ENCODE measurements around the gene BCL11A. TPM values are rescaled to one million over a fixed set of nuclear protein-coding genes. Genes with fewer than 3 reads are reported as not detected.

The BCL11A gene
- total RNA-seq, 3 donors from 2014 or later (not counting 1 experiment from before 2014, with no cell fraction given): 2.6 to 3.5 (median 3.0) TPM

GRCh38 chr2:60429681-60430080 is 123.8 kb downstream of the BCL11A start:
- no peak overlapping the region for H3K27ac ChIP-seq (ENCODE audit: low read length)
- WGBS (ENCODE audit: insufficient coverage): 83% methylated on average over 4 of the region's 4 CpGs

GRCh38 chr2:60426880-60427279 is 126.6 kb downstream of the BCL11A start:
- Histone ChIP-seq H3K4me1 (ENCODE audit: control insufficient read depth, insufficient read depth, low read length) (peaks cover 2% of the 10 kb centered on the region), H3K4me3 (ENCODE audit: low read length) (no peak overlapping the region), H3K27me3 (ENCODE audit: control insufficient read depth, insufficient read depth, low read length) (no peaks in the 10 kb centered on the region), H3K27ac (ENCODE audit: low read length) (no peak overlapping the region), H3K36me3 (ENCODE audit: control insufficient read depth, insufficient read depth, low read length) (no peaks in the 10 kb centered on the region), H3K9me3 (ENCODE audit: control insufficient read depth, insufficient read depth, low read length) (no peaks in the 10 kb centered on the region)
- H3K4me1 Mint-ChIP-seq: no peaks in the 10 kb centered on the region
- DNase-seq (no peak), ATAC-seq (no peak)
- intact Hi-C loops (cut with micrococcal nuclease): no loop called here
- peaks cover 0 to 3% of the 10 kb centered on the region in 2 donors for H3K27me3 Mint-ChIP-seq (ENCODE audit: low read depth in 2 of 2)
- no peak overlapping the region for H3K4me3 Mint-ChIP-seq
- H3K36me3 Mint-ChIP-seq: no peaks in the 10 kb centered on the region
- 96% methylated on average over 6 of the region's 7 CpGs for WGBS (ENCODE audit: insufficient coverage)
- no peaks in the 10 kb centered on the region for H3K9me3 Mint-ChIP-seq
- TF ChIP-seq CTCF (IDR thresholded peaks at IDR 0.05): no peak
- no peak overlapping the region for H3K27ac Mint-ChIP-seq

More at GRCh38 chr2:60429681-60430080, 123.8 kb downstream of the BCL11A start:
- intact Hi-C loops (cut with micrococcal nuclease): no loop called here
- peak in 1 of 3 donors; percentile 24 for ATAC-seq
- H3K4me3 Mint-ChIP-seq: no peak overlapping the region
- H3K27ac Mint-ChIP-seq: no peak overlapping the region
- Histone ChIP-seq H3K4me1 (ENCODE audit: control insufficient read depth, insufficient read depth, low read length) (no peaks in the 10 kb centered on the region), H3K9me3 (ENCODE audit: control insufficient read depth, insufficient read depth, low read length) (no peaks in the 10 kb centered on the region), H3K27me3 (ENCODE audit: control insufficient read depth, insufficient read depth, low read length) (no peaks in the 10 kb centered on the region), H3K36me3 (ENCODE audit: control insufficient read depth, insufficient read depth, low read length) (no peaks in the 10 kb centered on the region), H3K4me3 (ENCODE audit: low read length) (no peak overlapping the region)
- TF ChIP-seq CTCF (IDR thresholded peaks at IDR 0.05): no peak
- H3K27me3 Mint-ChIP-seq (ENCODE audit: low read depth in 2 of 2): peaks cover 3 to 8% of the 10 kb centered on the region in 2 donors
- H3K4me1 Mint-ChIP-seq: no peaks in the 10 kb centered on the region
- H3K9me3 Mint-ChIP-seq: no peaks in the 10 kb centered on the region
- no peak for DNase-seq
- no peaks in the 10 kb centered on the region for H3K36me3 Mint-ChIP-seq

GRCh38 chr2:60426341-60426740 is 127.1 kb downstream of the BCL11A start:
- no peak overlapping the region for H3K4me3 Mint-ChIP-seq
- H3K4me1 Mint-ChIP-seq: no peaks in the 10 kb centered on the region
- H3K27ac Mint-ChIP-seq: no peak overlapping the region
- ATAC-seq (no peak), DNase-seq (no peak)
- no peaks in the 10 kb centered on the region for H3K36me3 Mint-ChIP-seq
- TF ChIP-seq CTCF (IDR thresholded peaks at IDR 0.05): no peak
- no peak overlapping the region for H3K27ac ChIP-seq (ENCODE audit: low read length)
- H3K27me3 Mint-ChIP-seq (ENCODE audit: low read depth in 2 of 2): peaks cover 0 to 3% of the 10 kb centered on the region in 2 donors
- intact Hi-C loops (cut with micrococcal nuclease): no loop called here
- no peaks in the 10 kb centered on the region for H3K36me3 ChIP-seq (ENCODE audit: control insufficient read depth, insufficient read depth, low read length)
- H3K4me3 ChIP-seq (ENCODE audit: low read length): no peak overlapping the region
- H3K4me1 ChIP-seq (ENCODE audit: control insufficient read depth, insufficient read depth, low read length): peaks cover 2% of the 10 kb centered on the region
- no peaks in the 10 kb centered on the region for H3K27me3 ChIP-seq (ENCODE audit: control insufficient read depth, insufficient read depth, low read length)
- no peaks in the 10 kb centered on the region for H3K9me3 ChIP-seq (ENCODE audit: control insufficient read depth, insufficient read depth, low read length)
- H3K9me3 Mint-ChIP-seq: no peaks in the 10 kb centered on the region

- H3K9me3 Mint-ChIP-seq: no peaks in the 10 kb centered on the region
- Histone ChIP-seq H3K4me3 (ENCODE audit: low read length) (no peak overlapping the region), H3K27me3 (ENCODE audit: control insufficient read depth, insufficient read depth, low read length) (no peaks in the 10 kb centered on the region), H3K36me3 (ENCODE audit: control insufficient read depth, insufficient read depth, low read length) (no peaks in the 10 kb centered on the region), H3K27ac (ENCODE audit: low read length) (no peak overlapping the region), H3K4me1 (ENCODE audit: control insufficient read depth, insufficient read depth, low read length) (peaks cover 2% of the 10 kb centered on the region), H3K9me3 (ENCODE audit: control insufficient read depth, insufficient read depth, low read length) (no peaks in the 10 kb centered on the region)
- no peak for TF ChIP-seq CTCF (IDR thresholded peaks at IDR 0.05)
- no peaks in the 10 kb centered on the region for H3K36me3 Mint-ChIP-seq
- H3K27ac Mint-ChIP-seq: no peak overlapping the region
- ATAC-seq (no peak), DNase-seq (no peak)
- H3K27me3 Mint-ChIP-seq (ENCODE audit: low read depth in 2 of 2): peaks cover 1 to 5% of the 10 kb centered on the region in 2 donors
- H3K4me3 Mint-ChIP-seq: no peak overlapping the region
- intact Hi-C loops (cut with micrococcal nuclease): no loop called here
- WGBS (ENCODE audit: insufficient coverage): 75% methylated on average over 4 of the region's 5 CpGs
- no peaks in the 10 kb centered on the region for H3K4me1 Mint-ChIP-seq
Measured at GRCh38 chr2:60424233-60424632, 129.2 kb downstream of the BCL11A start.
